OCI-LY1 (cell line): ENCODE measurements around the gene MAML2.
A peak's percentile ranks its signal among the peaks of the same experiment; 100 is the strongest.

Experiments
- H2AFZ ChIP-seq: fragments of 200-600 bp; sonication (generic), shearing (Covaris generic); 2 replicates; pipeline ENCODE4 v1.6.0; 2014; ENCODE audit warnings: antibody characterized with exemption, mild to moderate bottlenecking, low read length
- H3F3A ChIP-seq: fragments of 200-600 bp; sonication (generic), shearing (Covaris generic); 2 replicates; pipeline ENCODE4 v1.6.0; 2014; ENCODE audit warnings: mild to moderate bottlenecking, antibody characterized with exemption, low read length, moderate library complexity; ENCODE audit not compliant: insufficient read depth
- H3K27ac ChIP-seq: fragments of 200-600 bp; sonication (generic); 2 replicates; pipeline ENCODE4 v1.5.1; 2014; ENCODE audit warnings: low read length, mixed run types, mild to moderate bottlenecking, low read depth; ENCODE audit not compliant: poor library complexity, severe bottlenecking
- H3K27me3 ChIP-seq: fragments of 200-600 bp; sonication (generic); 2 replicates; pipeline ENCODE4 v1.6.0; 2014; ENCODE audit warnings: antibody characterized with exemption, mild to moderate bottlenecking, low read length, moderate library complexity; ENCODE audit not compliant: insufficient read depth
- H3K36me3 ChIP-seq: fragments of 200-600 bp; sonication (generic); 2 replicates; pipeline ENCODE4 v1.6.1; 2014; ENCODE audit warnings: mild to moderate bottlenecking, antibody characterized with exemption, low read length, moderate library complexity, mixed read lengths; ENCODE audit not compliant: insufficient read depth
- H3K4me1 ChIP-seq: fragments of 200-600 bp; sonication (generic); 2 replicates; pipeline ENCODE4 v1.5.1; 2014; ENCODE audit warnings: mild to moderate bottlenecking, low read length, moderate library complexity; ENCODE audit not compliant: insufficient read depth, severe bottlenecking
- H3K4me2 ChIP-seq: fragments of 200-600 bp; sonication (generic), shearing (Covaris generic); 2 replicates; pipeline ENCODE4 v1.6.1; 2014; ENCODE audit warnings: low read length
- H3K4me3 ChIP-seq: fragments of 200-600 bp; sonication (generic); 2 replicates; pipeline ENCODE4 v1.5.1; 2014; ENCODE audit warnings: low read length, low read depth, mild to moderate bottlenecking, mixed read lengths; ENCODE audit not compliant: poor library complexity, severe bottlenecking
- H3K79me2 ChIP-seq: fragments of 200-600 bp; shearing (Covaris generic); 2 replicates; pipeline ENCODE4 v1.6.1; 2016; ENCODE audit warnings: mixed run types, low read length, mixed read lengths; ENCODE audit not compliant: insufficient read depth
- H3K9ac ChIP-seq: fragments of 200-600 bp; sonication (generic), shearing (Covaris generic); 2 replicates; pipeline ENCODE4 v1.6.1; 2014; ENCODE audit warnings: mild to moderate bottlenecking, low read length, mixed read lengths
- H3K9me2 ChIP-seq: fragments of 200-600 bp; sonication (generic), shearing (Covaris generic); 2 replicates; pipeline ENCODE4 v1.6.1; 2014; ENCODE audit warnings: low read depth, mild to moderate bottlenecking, low read length, mixed read lengths
- H3K9me3 ChIP-seq: fragments of 200-600 bp; shearing (Covaris generic); 2 replicates; pipeline ENCODE4 v1.6.1; 2014; ENCODE audit warnings: low read length, mixed read lengths
- H4K20me1 ChIP-seq: fragments of 200-600 bp; sonication (generic), shearing (Covaris generic); 2 replicates; pipeline ENCODE4 v1.6.0; 2016; ENCODE audit warnings: mild to moderate bottlenecking, low read length; ENCODE audit not compliant: insufficient read depth
- CTCF ChIP-seq: fragments of 200-600 bp; sonication (generic), shearing (Covaris generic); IDR thresholded peaks from 2 replicates; pipeline ENCODE4 v1.5.1; 2017; ENCODE audit warnings: mild to moderate bottlenecking, antibody characterized with exemption, low read length, moderate library complexity, mixed read lengths
- EZH2 ChIP-seq: fragments of 200-600 bp; sonication (generic), shearing (Covaris generic); IDR thresholded peaks from 2 replicates; pipeline ENCODE4 v1.8.0; 2017; ENCODE audit warnings: borderline replicate concordance, mixed run types, mild to moderate bottlenecking, antibody characterized with exemption, low read length, moderate library complexity, mixed read lengths

Gene MAML2

DNA sequence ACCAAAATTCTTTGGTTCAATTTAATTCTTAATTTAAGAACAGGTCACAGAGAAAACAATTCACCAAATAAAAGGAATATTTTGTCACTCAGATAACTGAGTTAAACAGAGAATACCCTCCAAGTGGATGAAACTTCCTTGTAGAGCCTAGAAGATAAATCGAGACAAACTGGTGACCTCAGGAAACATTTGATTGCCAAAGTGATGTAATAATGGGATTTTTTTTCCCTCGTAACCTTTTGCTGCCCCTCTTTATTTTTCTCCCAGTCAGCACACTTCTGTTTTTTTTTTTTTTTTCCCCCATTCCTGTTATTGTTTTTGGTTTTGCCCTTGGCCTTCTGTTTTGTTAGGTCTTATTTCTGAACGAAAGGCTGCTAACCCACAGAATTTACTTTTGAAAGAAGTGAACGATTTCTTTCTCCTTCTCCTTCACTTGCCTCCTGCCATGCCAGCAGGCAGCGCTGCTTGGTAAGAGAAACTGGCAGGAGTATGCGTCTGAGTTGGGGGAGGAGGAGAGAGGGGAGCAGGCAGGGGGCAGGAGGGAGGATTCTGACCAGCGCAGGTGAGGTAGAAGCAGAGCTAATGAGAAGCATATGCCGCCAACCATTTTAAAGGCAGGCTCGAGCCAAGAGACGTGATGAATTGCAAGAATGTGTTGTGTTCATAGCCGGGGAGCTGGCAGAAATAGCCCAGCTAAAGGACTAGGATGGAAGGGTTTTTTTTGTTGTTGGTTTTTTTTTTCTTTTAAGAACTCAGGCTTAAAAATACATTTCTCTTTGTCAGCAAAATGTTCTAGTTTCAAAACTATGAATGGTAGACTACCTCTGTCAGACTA lies 297.2 kb downstream of the MAML2 start:
- Histone ChIP-seq H3K9me3 (no peaks in the 10 kb centered on the region), H3K79me2 (no peaks in the 10 kb centered on the region), H2AFZ (no peak overlapping the region), H3K4me3 (no peak overlapping the region), H3K9me2 (no peaks in the 10 kb centered on the region), H3K4me2 (no peak overlapping the region), H3F3A (no peaks in the 10 kb centered on the region), H4K20me1 (no peaks in the 10 kb centered on the region), H3K36me3 (no peaks in the 10 kb centered on the region), H3K27ac (no peak overlapping the region), H3K27me3 (no peaks in the 10 kb centered on the region), H3K9ac (no peak overlapping the region), H3K4me1 (no peaks in the 10 kb centered on the region)
- TF ChIP-seq EZH2 (no peak), CTCF (peak; percentile 22; the same call in 1 of the 2 replicates)

DNA sequence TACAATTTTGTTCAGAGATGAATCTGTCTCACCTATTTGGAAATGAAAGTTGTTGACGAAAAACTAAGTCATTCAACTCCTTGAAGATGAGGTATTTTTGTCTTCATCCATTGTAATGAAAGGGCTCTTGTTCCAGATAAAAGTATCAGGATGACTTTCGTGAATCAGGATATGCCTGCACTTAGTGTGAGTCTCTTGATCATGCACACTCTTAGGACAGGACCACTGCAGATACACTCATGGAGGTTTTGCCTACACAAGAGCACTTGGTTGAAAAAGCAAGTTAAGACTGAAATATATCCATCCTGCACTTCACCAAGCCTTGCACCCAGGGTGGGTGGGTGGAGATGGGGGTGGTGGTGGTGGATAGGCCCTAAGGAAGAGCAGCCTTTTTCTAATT lies 298.2 kb downstream of the MAML2 start:
- H3K9ac ChIP-seq: no peak overlapping the region
- H3F3A ChIP-seq: no peaks in the 10 kb centered on the region
- H4K20me1 ChIP-seq: no peaks in the 10 kb centered on the region
- no peak overlapping the region for H3K4me3 ChIP-seq
- H3K27ac ChIP-seq: no peak overlapping the region
- no peak overlapping the region for H3K4me2 ChIP-seq
- H3K9me3 ChIP-seq: no peaks in the 10 kb centered on the region
- no peaks in the 10 kb centered on the region for H3K4me1 ChIP-seq
- H3K36me3 ChIP-seq: no peaks in the 10 kb centered on the region
- H2AFZ ChIP-seq: no peak overlapping the region
- H3K27me3 ChIP-seq: no peaks in the 10 kb centered on the region
- H3K9me2 ChIP-seq: no peaks in the 10 kb centered on the region
- TF ChIP-seq EZH2 (no peak), CTCF (no peak)
- H3K79me2 ChIP-seq: no peaks in the 10 kb centered on the region

DNA sequence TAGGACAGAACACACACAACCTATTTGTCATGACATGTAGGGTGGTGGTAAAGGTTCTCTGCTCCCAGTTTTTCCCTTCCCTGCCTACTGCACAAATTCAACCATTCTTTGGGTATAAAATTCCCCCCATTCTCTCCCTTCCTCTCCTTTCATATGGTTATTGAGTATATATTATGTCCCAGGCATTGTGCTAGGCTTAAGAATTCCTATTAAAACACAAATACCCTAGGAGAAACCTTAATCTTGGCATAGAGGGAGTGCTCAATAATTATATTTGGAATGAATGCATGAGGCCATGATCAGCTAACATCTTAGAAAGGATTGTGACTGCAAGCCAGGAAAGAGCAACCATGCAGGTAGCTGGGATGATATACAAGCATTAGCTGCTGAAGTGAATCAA lies 298.7 kb downstream of the MAML2 start:
- H3K79me2 ChIP-seq: no peaks in the 10 kb centered on the region
- H3K4me2 ChIP-seq: no peak overlapping the region
- no peak overlapping the region for H3K4me3 ChIP-seq
- no peaks in the 10 kb centered on the region for H3K9me2 ChIP-seq
- no peaks in the 10 kb centered on the region for H3F3A ChIP-seq
- H2AFZ ChIP-seq: no peak overlapping the region
- no peaks in the 10 kb centered on the region for H4K20me1 ChIP-seq
- H3K27me3 ChIP-seq: no peaks in the 10 kb centered on the region
- no peak overlapping the region for H3K9ac ChIP-seq
- H3K36me3 ChIP-seq: no peaks in the 10 kb centered on the region
- H3K27ac ChIP-seq: no peak overlapping the region
- H3K4me1 ChIP-seq: no peaks in the 10 kb centered on the region
- no peaks in the 10 kb centered on the region for H3K9me3 ChIP-seq
- no peak for TF ChIP-seq CTCF
- no peak for TF ChIP-seq EZH2
